CD4-positive, alpha-beta T cell treated with Interleukin-10 for 1 hour (primary cell): Measurements from ENCODE around the gene C4orf46.

ENCODE experiments used
- DNase-seq: peaks from one replicate; pipeline ENCODE4 v3.0.0-alpha.2; 2020

The C4orf46 gene

GRCh38 chr4:158649111-158649680 lies 22.5 kb downstream of the C4orf46 start:
- no peak for DNase-seq

DNA sequence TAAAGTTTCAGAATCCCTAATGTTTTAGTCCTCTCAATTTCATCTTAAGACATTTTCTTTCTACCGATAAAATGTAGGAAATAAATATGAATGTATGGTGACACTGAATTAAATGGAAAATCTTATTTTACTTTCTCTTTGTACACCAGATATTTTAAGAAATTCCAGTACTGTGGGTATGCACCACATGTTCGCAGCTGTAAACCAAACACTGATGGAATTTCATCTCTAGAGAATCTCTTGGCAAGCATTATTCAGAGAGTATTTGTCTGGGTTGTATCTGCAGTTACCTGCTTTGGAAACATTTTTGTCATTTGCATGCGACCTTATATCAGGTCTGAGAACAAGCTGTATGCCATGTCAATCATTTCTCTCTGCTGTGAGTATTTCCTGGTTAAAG lies 26.9 kb downstream of the C4orf46 start:
- no peak for DNase-seq

DNA sequence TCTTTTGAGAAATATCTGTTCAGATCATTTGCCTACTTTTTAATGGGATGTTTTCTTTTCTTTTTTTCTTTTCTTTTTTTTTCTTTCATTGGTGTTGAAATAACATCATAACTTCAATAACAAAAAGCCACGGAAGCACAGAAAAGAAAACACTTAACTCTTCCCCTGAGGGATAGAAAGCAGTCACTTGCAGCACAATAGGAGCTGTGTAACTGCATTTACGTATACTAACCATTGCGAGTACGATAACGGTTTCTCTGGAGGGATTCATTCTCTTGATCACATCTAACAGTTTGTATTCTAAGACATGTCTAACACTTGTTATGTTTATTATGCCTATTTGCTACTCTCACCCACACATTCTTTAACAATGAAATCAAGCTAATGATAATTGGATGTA lies 27.3 kb downstream of the C4orf46 start:
- no peak for DNase-seq

DNA sequence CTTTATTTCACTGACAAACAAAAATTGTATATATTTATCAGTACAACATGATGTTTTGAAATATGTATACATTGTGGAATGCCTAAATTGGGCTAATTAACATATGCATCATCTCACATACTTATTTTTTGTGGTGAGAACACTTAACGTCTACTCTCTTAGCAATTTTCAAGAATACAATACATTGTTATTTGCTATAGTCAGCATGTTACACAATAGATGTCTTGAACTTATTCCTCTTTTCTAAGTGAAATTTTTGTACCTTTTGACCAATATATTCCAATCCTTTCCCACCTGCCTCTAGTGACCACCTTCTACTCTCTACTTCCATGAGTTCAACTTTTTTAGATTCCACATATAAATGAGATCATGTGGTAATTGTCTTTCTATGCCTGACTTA lies 35.1 kb downstream of the C4orf46 start:
- no peak for DNase-seq

GRCh38 chr4:158630893-158631292 lies 40.8 kb downstream of the C4orf46 start:
- DNase-seq, result no peak

GRCh38 chr4:158625544-158625943 lies 46.1 kb downstream of the C4orf46 start:
- no peak for DNase-seq

DNA sequence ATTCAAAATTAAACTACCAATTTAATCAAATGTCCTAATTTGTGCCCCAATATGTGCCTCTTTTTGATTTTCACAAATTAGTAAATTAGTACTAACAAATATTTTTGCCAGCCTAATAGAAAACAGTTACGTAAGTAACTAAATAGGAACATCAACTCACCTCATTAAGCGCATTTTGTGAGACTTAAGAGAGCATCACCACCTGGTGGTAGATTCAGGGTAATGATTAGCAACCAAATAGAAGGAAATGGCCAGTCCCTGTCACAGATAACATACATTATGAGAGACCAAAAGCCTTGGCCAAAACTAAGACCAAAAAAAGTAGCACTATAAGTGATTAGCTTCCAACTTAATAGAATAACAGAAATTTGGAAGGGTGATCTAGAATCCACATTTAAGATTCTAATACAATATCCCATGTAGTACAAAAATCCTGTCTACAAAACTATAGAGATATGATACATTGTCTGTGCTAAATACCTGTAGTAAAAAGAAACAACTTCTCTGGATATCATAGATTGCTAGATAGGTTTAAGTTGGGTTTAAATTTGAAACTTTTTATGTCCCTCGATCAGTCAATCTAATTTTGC lies 46.7 kb downstream of the C4orf46 start:
- DNase-seq, result peak; percentile 32

- no peak for DNase-seq
Measured at GRCh38 chr4:158622251-158622650, 49.4 kb downstream of the C4orf46 start.

DNA sequence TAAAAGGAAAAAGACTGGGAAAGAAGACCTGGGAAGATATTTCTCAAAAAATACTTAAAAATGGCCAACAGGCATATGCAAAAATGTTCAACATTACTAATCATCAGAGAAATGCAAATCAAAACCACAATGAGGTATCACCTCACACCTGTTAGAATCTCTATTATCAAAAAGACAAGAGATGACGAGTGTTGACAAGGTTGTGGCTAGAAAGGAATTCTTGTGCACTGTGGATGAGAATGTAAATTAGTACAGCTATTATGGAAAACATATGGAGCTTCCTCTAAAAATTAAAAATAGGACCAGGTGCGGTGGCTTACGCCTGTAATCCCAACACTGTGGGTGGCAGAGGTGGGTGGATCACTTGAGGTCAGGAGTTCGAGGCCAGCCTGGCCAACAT lies 50.0 kb downstream of the C4orf46 start:
- no peak for DNase-seq

GRCh38 chr4:158617956-158618355 lies 53.7 kb downstream of the C4orf46 start:
- DNase-seq, result no peak
